Activated naive CD4-positive, alpha-beta T cell treated with anti-CD3 and anti-CD28 coated beads for 36 hours (primary cell): Measurements from ENCODE around the gene MRTFA. TPM values are rescaled to one million over a fixed set of nuclear protein-coding genes. Genes with fewer than 3 reads are reported as not detected.

ENCODE experiments used
- total RNA-seq, 2 experiments: library from RNA; stranded (reverse); gene quantifications; one replicate each; pipeline ENCODE4 v1.2.3, GENCODE V29; 2021

MRTFA gene
- total RNA-seq, 2 experiments from 2014 or later = 47.2 to 48.9 TPM

Other genes with a start within 250 kb of the MRTFA start
- gene MCHR1, start 42.8 kb upstream of the MRTFA start, total RNA-seq = not detected
- gene SLC25A17, start 182.6 kb upstream of the MRTFA start, total RNA-seq = 10 to 100 TPM; 23.0 to 24.6 TPM
- 100 to 1,000 TPM; 240 to 254 TPM for gene ST13, start 219.9 kb upstream of the MRTFA start, total RNA-seq
- gene XPNPEP3, start 220.4 kb upstream of the MRTFA start, total RNA-seq = 10 to 100 TPM; 15.7 to 19.6 TPM
- gene DNAJB7, start 225.4 kb upstream of the MRTFA start, total RNA-seq = not detected